GM23338 (cell line): ENCODE measurements around the gene NTF3. TPM values are rescaled to one million over a fixed set of nuclear protein-coding genes. Genes with fewer than 3 reads are reported as not detected.

Experiments
- ATAC-seq: fragments of 200-7000 bp; cut with Tn5 transposase; 3 replicates; pipeline ENCODE4 v1.9.1; 2020
- DNase-seq: peaks from one replicate; pipeline ENCODE4 v3.0.0-alpha.2; 2015; ENCODE audit warnings: low spot score
- H2AFZ ChIP-seq: fragments of 200-600 bp; sonication (generic); 2 replicates; pipeline ENCODE4 v1.8.0; 2016; ENCODE audit warnings: antibody characterized with exemption, mild to moderate bottlenecking, moderate library complexity
- H3F3A ChIP-seq: fragments of 200-600 bp; sonication (generic); replicated peaks from 2 replicates; pipeline ENCODE4 v1.8.0; 2017; ENCODE audit warnings: antibody characterized with exemption, mixed run types, low read depth
- H3K27ac ChIP-seq: fragments of 200-600 bp; sonication (generic); 2 replicates; pipeline ENCODE4 v1.6.1; 2016; ENCODE audit warnings: low read depth
- H3K27me3 ChIP-seq: fragments of 200-600 bp; sonication (generic); 2 replicates; pipeline ENCODE4 v1.8.0; 2016; ENCODE audit warnings: mild to moderate bottlenecking, mixed run types, moderate library complexity; ENCODE audit not compliant: insufficient read depth
- H3K36me3 ChIP-seq: fragments of 200-600 bp; sonication (generic); 2 replicates; pipeline ENCODE4 v1.8.0; 2016; ENCODE audit warnings: mild to moderate bottlenecking; ENCODE audit not compliant: insufficient read depth
- H3K4me1 ChIP-seq: fragments of 200-600 bp; sonication (generic); 2 replicates; pipeline ENCODE4 v1.8.0; 2016; ENCODE audit warnings: mild to moderate bottlenecking, moderate library complexity; ENCODE audit not compliant: insufficient read depth
- H3K4me2 ChIP-seq: fragments of 200-600 bp; sonication (generic); 2 replicates; pipeline ENCODE4 v1.7.1; 2017; ENCODE audit warnings: mixed run types
- H3K4me3 ChIP-seq: fragments of 200-600 bp; sonication (generic); 2 replicates; pipeline ENCODE4 v1.6.1; 2016; ENCODE audit warnings: mixed run types
- H3K79me2 ChIP-seq: fragments of 200-600 bp; sonication (generic); replicated peaks from 2 replicates; pipeline ENCODE4 v1.8.0; 2017; ENCODE audit warnings: mild to moderate bottlenecking; ENCODE audit not compliant: insufficient read depth
- H3K9me2 ChIP-seq: fragments of 200-600 bp; sonication (generic); 2 replicates; pipeline ENCODE4 v1.8.0; 2017; ENCODE audit not compliant: insufficient read depth
- H4K20me1 ChIP-seq: fragments of 200-600 bp; sonication (generic); replicated peaks from 2 replicates; pipeline ENCODE4 v1.8.0; 2017; ENCODE audit warnings: mild to moderate bottlenecking; ENCODE audit not compliant: insufficient read depth
- H3K27ac Mint-ChIP-seq: 2 replicates; pipeline ENCODE4 v1.8.0; 2020; ENCODE audit warnings: inconsistent platforms, mild to moderate bottlenecking, moderate library complexity, mixed read lengths
- H3K27me3 Mint-ChIP-seq: 3 replicates; pipeline ENCODE4 v1.8.0; 2022; ENCODE audit warnings: low read depth, mild to moderate bottlenecking, moderate library complexity, mixed read lengths, inconsistent platforms; ENCODE audit not compliant: insufficient read depth, poor library complexity
- H3K36me3 Mint-ChIP-seq: 3 replicates; pipeline ENCODE4 v1.8.0; 2021; ENCODE audit warnings: low read depth, mild to moderate bottlenecking, inconsistent platforms, moderate library complexity, mixed read lengths
- H3K4me1 Mint-ChIP-seq: 3 replicates; pipeline ENCODE4 v1.8.0; 2020; ENCODE audit warnings: mild to moderate bottlenecking, inconsistent platforms, mixed read lengths
- H3K4me3 Mint-ChIP-seq: 3 replicates; pipeline ENCODE4 v1.8.0; 2021; ENCODE audit warnings: moderate library complexity, mild to moderate bottlenecking, inconsistent platforms, mixed read lengths
- H3K9me3 Mint-ChIP-seq: 3 replicates; pipeline ENCODE4 v1.8.0; 2020; ENCODE audit warnings: moderate library complexity, mild to moderate bottlenecking, inconsistent platforms, mixed read lengths
- CTCF ChIP-seq, 2 experiments: fragments of 200-600 bp in 1 of 2; sonication (generic) in 1 of 2; conservative IDR thresholded peaks; 2 replicates each; pipeline versions ENCODE4 v1.5.1 to v1.6.1; 2016 to 2017; ENCODE audit warnings: antibody characterized with exemption in 2 of 2, low read depth in 2 of 2, mild to moderate bottlenecking in 2 of 2, moderate library complexity in 1 of 2
- EZH2 ChIP-seq: fragments of 200-600 bp; sonication (generic); IDR thresholded peaks from one replicate; pipeline ENCODE4 v1.8.0; 2017; ENCODE audit warnings: antibody characterized with exemption, mild to moderate bottlenecking, low read depth; ENCODE audit not compliant: unreplicated experiment
- EZH2phosphoT487 ChIP-seq: fragments of 200-600 bp; sonication (generic); IDR thresholded peaks from one replicate; pipeline ENCODE4 v1.8.1; 2018; ENCODE audit warnings: antibody characterized with exemption; ENCODE audit not compliant: unreplicated experiment
- STAT1 ChIP-seq: IDR thresholded peaks from one replicate; pipeline ENCODE4 v1.6.1; 2016; ENCODE audit warnings: antibody characterized with exemption; ENCODE audit not compliant: unreplicated experiment
- ZNF331 ChIP-seq: fragments of 250-450 bp; sonication (Bioruptor Pico); IDR thresholded peaks from 2 replicates; pipeline ENCODE4 v1.5.0; 2020; ENCODE audit warnings: low read depth, mild to moderate bottlenecking, moderate library complexity
- ZNF462 ChIP-seq: fragments of 250-450 bp; sonication (Bioruptor Pico); IDR thresholded peaks from 2 replicates; pipeline ENCODE4 v1.5.0; 2020; ENCODE audit warnings: mild to moderate bottlenecking, moderate library complexity
- polyA plus RNA-seq: library from polyadenylated mRNA; unstranded; fragments of >200 nt; fragmentation: Nextera tagmentation; extraction: Ambion mirVana; gene quantifications from 2 replicates; pipeline ENCODE4 v1.2.1, GENCODE V29; 2016
- total RNA-seq: library from RNA; depleted of rRNA; stranded (reverse); fragments of >200 nt; shearing (Covaris generic); gene quantifications from 2 replicates; pipeline ENCODE4 v1.2.3, GENCODE V29; 2014
- TF ChIP-seq, protein P1 (sequence below): IDR thresholded peaks from 2 replicates; pipeline ENCODE4 v1.6.1; 2016; ENCODE audit warnings: antibody characterized with exemption
- TF ChIP-seq, protein P2 (sequence below): IDR thresholded peaks from one replicate; pipeline ENCODE4 v1.6.1; 2018; ENCODE audit warnings: antibody characterized with exemption; ENCODE audit not compliant: unreplicated experiment

The NTF3 gene
- total and polyA plus RNA-seq, 2 experiments from 2014 or later, result 1.2 TPM; not detected in 1

DNA sequence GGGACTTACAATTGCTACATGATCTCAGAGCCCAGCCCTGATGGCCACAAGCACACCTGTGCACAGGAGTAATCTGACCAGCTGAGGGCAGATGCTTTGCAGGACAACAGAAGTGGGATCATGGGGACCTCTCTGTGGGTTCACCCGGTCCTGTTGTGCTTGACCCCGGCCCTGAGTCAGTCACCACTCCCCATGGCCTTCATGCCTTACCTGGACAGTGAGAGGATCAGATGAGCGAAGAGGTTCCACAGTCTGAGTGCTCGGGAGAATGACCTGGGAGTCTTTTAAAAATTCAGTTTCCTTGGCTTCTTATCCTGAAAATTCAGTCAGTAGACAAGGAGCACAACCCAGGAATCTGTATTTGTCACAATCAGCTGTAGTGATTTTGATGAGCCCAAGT, 88.1 kb downstream of the NTF3 start:
- Histone ChIP-seq H2AFZ (no peak overlapping the region), H4K20me1 (no peaks in the 10 kb centered on the region), H3K27ac (no peak overlapping the region), H3K36me3 (no peaks in the 10 kb centered on the region), H3K4me1 (peaks cover 11% of the 10 kb centered on the region; the same call in 1 of the 2 replicates), H3K4me3 (no peak overlapping the region), H3K4me2 (no peak overlapping the region), H3K9me2 (no peaks in the 10 kb centered on the region), H3K79me2 (no peaks in the 10 kb centered on the region), H3F3A (no peaks in the 10 kb centered on the region), H3K27me3 (no peaks in the 10 kb centered on the region)
- DNase-seq (no peak), ATAC-seq (no peak)
- H3K4me1 Mint-ChIP-seq, result peaks cover 19% of the 10 kb centered on the region
- TF ChIP-seq EZH2 (no peak), STAT1 (no peak), CTCF (conservative IDR thresholded peaks at IDR 0.05; ENCODE audit: low read depth in 2 of 2) (no peak), ZNF331 (no peak), ZNF462 (CRISPR knock-in tag) (no peak), EZH2phosphoT487 (no peak)
- TF ChIP-seq, protein P1, sequence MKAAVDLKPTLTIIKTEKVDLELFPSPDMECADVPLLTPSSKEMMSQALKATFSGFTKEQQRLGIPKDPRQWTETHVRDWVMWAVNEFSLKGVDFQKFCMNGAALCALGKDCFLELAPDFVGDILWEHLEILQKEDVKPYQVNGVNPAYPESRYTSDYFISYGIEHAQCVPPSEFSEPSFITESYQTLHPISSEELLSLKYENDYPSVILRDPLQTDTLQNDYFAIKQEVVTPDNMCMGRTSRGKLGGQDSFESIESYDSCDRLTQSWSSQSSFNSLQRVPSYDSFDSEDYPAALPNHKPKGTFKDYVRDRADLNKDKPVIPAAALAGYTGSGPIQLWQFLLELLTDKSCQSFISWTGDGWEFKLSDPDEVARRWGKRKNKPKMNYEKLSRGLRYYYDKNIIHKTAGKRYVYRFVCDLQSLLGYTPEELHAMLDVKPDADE, result no peak
- TF ChIP-seq, protein P2, sequence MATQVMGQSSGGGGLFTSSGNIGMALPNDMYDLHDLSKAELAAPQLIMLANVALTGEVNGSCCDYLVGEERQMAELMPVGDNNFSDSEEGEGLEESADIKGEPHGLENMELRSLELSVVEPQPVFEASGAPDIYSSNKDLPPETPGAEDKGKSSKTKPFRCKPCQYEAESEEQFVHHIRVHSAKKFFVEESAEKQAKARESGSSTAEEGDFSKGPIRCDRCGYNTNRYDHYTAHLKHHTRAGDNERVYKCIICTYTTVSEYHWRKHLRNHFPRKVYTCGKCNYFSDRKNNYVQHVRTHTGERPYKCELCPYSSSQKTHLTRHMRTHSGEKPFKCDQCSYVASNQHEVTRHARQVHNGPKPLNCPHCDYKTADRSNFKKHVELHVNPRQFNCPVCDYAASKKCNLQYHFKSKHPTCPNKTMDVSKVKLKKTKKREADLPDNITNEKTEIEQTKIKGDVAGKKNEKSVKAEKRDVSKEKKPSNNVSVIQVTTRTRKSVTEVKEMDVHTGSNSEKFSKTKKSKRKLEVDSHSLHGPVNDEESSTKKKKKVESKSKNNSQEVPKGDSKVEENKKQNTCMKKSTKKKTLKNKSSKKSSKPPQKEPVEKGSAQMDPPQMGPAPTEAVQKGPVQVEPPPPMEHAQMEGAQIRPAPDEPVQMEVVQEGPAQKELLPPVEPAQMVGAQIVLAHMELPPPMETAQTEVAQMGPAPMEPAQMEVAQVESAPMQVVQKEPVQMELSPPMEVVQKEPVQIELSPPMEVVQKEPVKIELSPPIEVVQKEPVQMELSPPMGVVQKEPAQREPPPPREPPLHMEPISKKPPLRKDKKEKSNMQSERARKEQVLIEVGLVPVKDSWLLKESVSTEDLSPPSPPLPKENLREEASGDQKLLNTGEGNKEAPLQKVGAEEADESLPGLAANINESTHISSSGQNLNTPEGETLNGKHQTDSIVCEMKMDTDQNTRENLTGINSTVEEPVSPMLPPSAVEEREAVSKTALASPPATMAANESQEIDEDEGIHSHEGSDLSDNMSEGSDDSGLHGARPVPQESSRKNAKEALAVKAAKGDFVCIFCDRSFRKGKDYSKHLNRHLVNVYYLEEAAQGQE, result no peak
- H3K4me3 Mint-ChIP-seq, result no peak overlapping the region
- H3K27me3 Mint-ChIP-seq, result peaks cover 3% of the 10 kb centered on the region
- no peak overlapping the region for H3K27ac Mint-ChIP-seq
- H3K9me3 Mint-ChIP-seq, result no peaks in the 10 kb centered on the region
- no peaks in the 10 kb centered on the region for H3K36me3 Mint-ChIP-seq
